ENCODE data around the gene SLC8A3. TPM values are rescaled to one million over a fixed set of nuclear protein-coding genes. Genes with fewer than 3 reads are reported as not detected.

Gene SLC8A3
- polyA plus RNA-seq, 1 of the 3 experiments (the other 2 are of a cell fraction) = 0.26 TPM

DNA sequence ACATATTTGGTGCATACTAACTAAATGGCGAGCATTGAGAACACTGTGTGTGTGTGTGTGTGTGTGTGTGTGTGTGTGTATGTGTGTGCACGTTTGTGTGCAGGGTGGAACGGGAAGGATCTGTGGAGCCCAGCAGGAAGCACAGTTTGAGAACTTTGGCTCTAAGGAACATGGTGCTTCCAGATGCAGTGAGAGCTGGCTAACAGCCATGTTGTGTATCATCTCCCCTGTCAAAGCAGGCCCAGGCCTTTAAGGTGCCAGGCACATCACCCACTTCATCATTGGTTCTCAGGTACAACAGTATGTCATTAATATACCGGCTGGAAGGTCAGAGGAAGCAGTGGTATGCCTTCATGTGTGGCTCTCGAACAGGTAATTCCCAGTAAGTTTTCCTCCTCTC is 72.5 kb downstream of the SLC8A3 start:
- no peak overlapping the region for H3K4me2 ChIP-seq
- no peak overlapping the region for H3K4me3 ChIP-seq (ENCODE audit: low read depth in 2 of 2, low read length in 1 of 2)
- H3K9me2 ChIP-seq = no peaks in the 10 kb centered on the region
- no peaks in the 10 kb centered on the region for H4K20me1 ChIP-seq (ENCODE audit: insufficient read depth)
- H3F3A ChIP-seq (replicated peaks; ENCODE audit: insufficient read depth) = no peaks in the 10 kb centered on the region
- H3K27me3 ChIP-seq (ENCODE audit: insufficient read depth) = no peaks in the 10 kb centered on the region
- H2AFZ ChIP-seq (ENCODE audit: low read depth) = no peak overlapping the region
- no peaks in the 10 kb centered on the region for H3K36me3 ChIP-seq (replicated peaks in 1 of 2; ENCODE audit: control insufficient read depth in 1 of 2, insufficient read depth in 2 of 2, low read length in 1 of 2)
- peaks cover 0 to 18% of the 10 kb centered on the region in 2 experiments; a peak in 1 of 4 replicates for H3K4me1 ChIP-seq (ENCODE audit: control insufficient read depth in 1 of 2, insufficient read depth in 2 of 2, low read depth in 1 of 2, low read length in 1 of 2)
- DNase-seq = no peak
- H3K27ac ChIP-seq (ENCODE audit: low read depth in 2 of 2, low read length in 1 of 2) = no peak overlapping the region
- no peak overlapping the region for H3K9ac ChIP-seq
- ChIA-PET CTCF (interaction anchor here (0.7 to 1.3 kb wide), 2 partner anchors 22 to 88 kb away, joined by 4 read pairs; no protein-coding TSS in a partner anchor), POLR2A (interaction anchor here (1.1 kb wide), 1 partner anchor 73 kb away, joined by 3 read pairs; the partner anchor contains the start of gene SLC8A3)
- H3K79me2 ChIP-seq (ENCODE audit: insufficient read depth) = no peaks in the 10 kb centered on the region
- TF ChIP-seq YY1 (IDR thresholded peaks at IDR 0.05; ENCODE audit: low read depth) (no peak), MXI1 (IDR thresholded peaks at IDR 0.05; ENCODE audit: low read depth, low read length) (no peak), FOXM1 (IDR thresholded peaks at IDR 0.05; ENCODE audit: low read depth) (no peak), TCF12 (IDR thresholded peaks at IDR 0.05) (no peak), EZH2phosphoT487 (IDR thresholded peaks at IDR 0.05; ENCODE audit: borderline replicate concordance, low read depth) (no peak), NFIC (IDR thresholded peaks at IDR 0.05; ENCODE audit: borderline replicate concordance) (no peak), EP300 (IDR thresholded peaks at IDR 0.05; ENCODE audit: borderline replicate concordance in 1 of 2, low read depth in 1 of 2, low read length in 1 of 2) (no peak), RCOR1 (IDR thresholded peaks at IDR 0.05; ENCODE audit: low read length) (no peak), RAD21 (IDR thresholded peaks at IDR 0.05; ENCODE audit: low read length) (no peak), NRF1 (IDR thresholded peaks at IDR 0.05; ENCODE audit: low read depth, low read length) (no peak), JUND (IDR thresholded peaks at IDR 0.05) (no peak), RXRA (IDR thresholded peaks at IDR 0.05; ENCODE audit: borderline replicate concordance, low read depth) (no peak)
- TF ChIP-seq, protein P1, sequence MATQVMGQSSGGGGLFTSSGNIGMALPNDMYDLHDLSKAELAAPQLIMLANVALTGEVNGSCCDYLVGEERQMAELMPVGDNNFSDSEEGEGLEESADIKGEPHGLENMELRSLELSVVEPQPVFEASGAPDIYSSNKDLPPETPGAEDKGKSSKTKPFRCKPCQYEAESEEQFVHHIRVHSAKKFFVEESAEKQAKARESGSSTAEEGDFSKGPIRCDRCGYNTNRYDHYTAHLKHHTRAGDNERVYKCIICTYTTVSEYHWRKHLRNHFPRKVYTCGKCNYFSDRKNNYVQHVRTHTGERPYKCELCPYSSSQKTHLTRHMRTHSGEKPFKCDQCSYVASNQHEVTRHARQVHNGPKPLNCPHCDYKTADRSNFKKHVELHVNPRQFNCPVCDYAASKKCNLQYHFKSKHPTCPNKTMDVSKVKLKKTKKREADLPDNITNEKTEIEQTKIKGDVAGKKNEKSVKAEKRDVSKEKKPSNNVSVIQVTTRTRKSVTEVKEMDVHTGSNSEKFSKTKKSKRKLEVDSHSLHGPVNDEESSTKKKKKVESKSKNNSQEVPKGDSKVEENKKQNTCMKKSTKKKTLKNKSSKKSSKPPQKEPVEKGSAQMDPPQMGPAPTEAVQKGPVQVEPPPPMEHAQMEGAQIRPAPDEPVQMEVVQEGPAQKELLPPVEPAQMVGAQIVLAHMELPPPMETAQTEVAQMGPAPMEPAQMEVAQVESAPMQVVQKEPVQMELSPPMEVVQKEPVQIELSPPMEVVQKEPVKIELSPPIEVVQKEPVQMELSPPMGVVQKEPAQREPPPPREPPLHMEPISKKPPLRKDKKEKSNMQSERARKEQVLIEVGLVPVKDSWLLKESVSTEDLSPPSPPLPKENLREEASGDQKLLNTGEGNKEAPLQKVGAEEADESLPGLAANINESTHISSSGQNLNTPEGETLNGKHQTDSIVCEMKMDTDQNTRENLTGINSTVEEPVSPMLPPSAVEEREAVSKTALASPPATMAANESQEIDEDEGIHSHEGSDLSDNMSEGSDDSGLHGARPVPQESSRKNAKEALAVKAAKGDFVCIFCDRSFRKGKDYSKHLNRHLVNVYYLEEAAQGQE (IDR thresholded peaks at IDR 0.05; ENCODE audit: low read depth, low read length) = no peak
- TF ChIP-seq, protein P2, sequence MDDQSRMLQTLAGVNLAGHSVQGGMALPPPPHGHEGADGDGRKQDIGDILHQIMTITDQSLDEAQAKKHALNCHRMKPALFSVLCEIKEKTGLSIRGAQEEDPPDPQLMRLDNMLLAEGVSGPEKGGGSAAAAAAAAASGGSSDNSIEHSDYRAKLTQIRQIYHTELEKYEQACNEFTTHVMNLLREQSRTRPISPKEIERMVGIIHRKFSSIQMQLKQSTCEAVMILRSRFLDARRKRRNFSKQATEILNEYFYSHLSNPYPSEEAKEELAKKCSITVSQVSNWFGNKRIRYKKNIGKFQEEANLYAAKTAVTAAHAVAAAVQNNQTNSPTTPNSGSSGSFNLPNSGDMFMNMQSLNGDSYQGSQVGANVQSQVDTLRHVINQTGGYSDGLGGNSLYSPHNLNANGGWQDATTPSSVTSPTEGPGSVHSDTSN (IDR thresholded peaks at IDR 0.05) = no peak
- TF ChIP-seq, protein P3, sequence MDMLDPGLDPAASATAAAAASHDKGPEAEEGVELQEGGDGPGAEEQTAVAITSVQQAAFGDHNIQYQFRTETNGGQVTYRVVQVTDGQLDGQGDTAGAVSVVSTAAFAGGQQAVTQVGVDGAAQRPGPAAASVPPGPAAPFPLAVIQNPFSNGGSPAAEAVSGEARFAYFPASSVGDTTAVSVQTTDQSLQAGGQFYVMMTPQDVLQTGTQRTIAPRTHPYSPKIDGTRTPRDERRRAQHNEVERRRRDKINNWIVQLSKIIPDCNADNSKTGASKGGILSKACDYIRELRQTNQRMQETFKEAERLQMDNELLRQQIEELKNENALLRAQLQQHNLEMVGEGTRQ (IDR thresholded peaks at IDR 0.05; ENCODE audit: borderline replicate concordance, low read depth, low read length) = no peak
- TF ChIP-seq, protein P4, sequence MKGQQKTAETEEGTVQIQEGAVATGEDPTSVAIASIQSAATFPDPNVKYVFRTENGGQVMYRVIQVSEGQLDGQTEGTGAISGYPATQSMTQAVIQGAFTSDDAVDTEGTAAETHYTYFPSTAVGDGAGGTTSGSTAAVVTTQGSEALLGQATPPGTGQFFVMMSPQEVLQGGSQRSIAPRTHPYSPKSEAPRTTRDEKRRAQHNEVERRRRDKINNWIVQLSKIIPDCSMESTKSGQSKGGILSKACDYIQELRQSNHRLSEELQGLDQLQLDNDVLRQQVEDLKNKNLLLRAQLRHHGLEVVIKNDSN (IDR thresholded peaks at IDR 0.05; ENCODE audit: borderline replicate concordance, low read depth) = no peak
- TF ChIP-seq, protein P5, sequence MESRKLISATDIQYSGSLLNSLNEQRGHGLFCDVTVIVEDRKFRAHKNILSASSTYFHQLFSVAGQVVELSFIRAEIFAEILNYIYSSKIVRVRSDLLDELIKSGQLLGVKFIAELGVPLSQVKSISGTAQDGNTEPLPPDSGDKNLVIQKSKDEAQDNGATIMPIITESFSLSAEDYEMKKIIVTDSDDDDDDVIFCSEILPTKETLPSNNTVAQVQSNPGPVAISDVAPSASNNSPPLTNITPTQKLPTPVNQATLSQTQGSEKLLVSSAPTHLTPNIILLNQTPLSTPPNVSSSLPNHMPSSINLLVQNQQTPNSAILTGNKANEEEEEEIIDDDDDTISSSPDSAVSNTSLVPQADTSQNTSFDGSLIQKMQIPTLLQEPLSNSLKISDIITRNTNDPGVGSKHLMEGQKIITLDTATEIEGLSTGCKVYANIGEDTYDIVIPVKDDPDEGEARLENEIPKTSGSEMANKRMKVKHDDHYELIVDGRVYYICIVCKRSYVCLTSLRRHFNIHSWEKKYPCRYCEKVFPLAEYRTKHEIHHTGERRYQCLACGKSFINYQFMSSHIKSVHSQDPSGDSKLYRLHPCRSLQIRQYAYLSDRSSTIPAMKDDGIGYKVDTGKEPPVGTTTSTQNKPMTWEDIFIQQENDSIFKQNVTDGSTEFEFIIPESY (IDR thresholded peaks at IDR 0.05; ENCODE audit: borderline replicate concordance, low read depth) = no peak
- no peaks in the 10 kb centered on the region for H3K9me3 ChIP-seq
- WGBS (ENCODE audit: low lambda C conversion rate) = 14% methylated on average over 5 of the region's 5 CpGs

Data from SK-N-SH (cell line).